Neural crest cell (in vitro differentiated cells): Measurements from ENCODE around the gene AGPAT3. TPM values are rescaled to one million over a fixed set of nuclear protein-coding genes. Genes with fewer than 3 reads are reported as not detected.
A peak's percentile ranks its signal among the peaks of the same experiment; 100 is the strongest.

Source experiments
- DNase-seq: peaks from one replicate; pipeline ENCODE4 v3.0.0; 2021; ENCODE audit warnings: low read depth, mixed read lengths, low spot score
- H3K27ac Mint-ChIP-seq: one replicate; pipeline ENCODE4 v1.8.0; 2021; ENCODE audit warnings: mild to moderate bottlenecking, mixed read lengths; ENCODE audit not compliant: unreplicated experiment
- H3K27me3 Mint-ChIP-seq: 2 replicates; pipeline ENCODE4 v1.8.0; 2021; ENCODE audit warnings: low read depth, mild to moderate bottlenecking, mixed read lengths
- H3K36me3 Mint-ChIP-seq: 2 replicates; pipeline ENCODE4 v1.8.0; 2021; ENCODE audit warnings: low read depth, mild to moderate bottlenecking, mixed read lengths
- H3K4me1 Mint-ChIP-seq: 2 replicates; pipeline ENCODE4 v1.8.0; 2021; ENCODE audit warnings: mixed read lengths
- H3K4me3 Mint-ChIP-seq: one replicate; pipeline ENCODE4 v1.8.0; 2021; ENCODE audit warnings: mild to moderate bottlenecking, mixed read lengths
- H3K9me3 Mint-ChIP-seq: 2 replicates; pipeline ENCODE4 v1.8.0; 2021; ENCODE audit warnings: mixed read lengths
- CTCF ChIP-seq: fragments of 200-600 bp; sonication (generic); conservative IDR thresholded peaks from 2 replicates; pipeline ENCODE4 v1.5.0; 2021; ENCODE audit warnings: antibody characterized with exemption, mild to moderate bottlenecking
- total RNA-seq: library from RNA; stranded (reverse); gene quantifications from 2 replicates; pipeline ENCODE4 v1.2.1, GENCODE V29; 2021

Gene AGPAT3
- total RNA-seq, 1 donor from 2014 or later = 37.3 TPM

GRCh38 chr21:43861706-43862105 is 3.3 kb upstream of the AGPAT3 start:
- H3K36me3 Mint-ChIP-seq = no peaks in the 10 kb centered on the region
- no peak for TF ChIP-seq CTCF
- H3K4me3 Mint-ChIP-seq = peak overlapping the region; percentile 19
- H3K27ac Mint-ChIP-seq = no peak overlapping the region
- H3K27me3 Mint-ChIP-seq = peaks cover 3% of the 10 kb centered on the region
- H3K4me1 Mint-ChIP-seq = peaks cover 20% of the 10 kb centered on the region
- DNase-seq = no peak
- H3K9me3 Mint-ChIP-seq = no peaks in the 10 kb centered on the region

- H3K4me3 Mint-ChIP-seq = no peak overlapping the region
- TF ChIP-seq CTCF = no peak
- no peaks in the 10 kb centered on the region for H3K9me3 Mint-ChIP-seq
- no peaks in the 10 kb centered on the region for H3K36me3 Mint-ChIP-seq
- DNase-seq = peak; percentile 34
- H3K27me3 Mint-ChIP-seq = peaks cover 3% of the 10 kb centered on the region
- H3K4me1 Mint-ChIP-seq = peaks cover 37% of the 10 kb centered on the region
- H3K27ac Mint-ChIP-seq = no peak overlapping the region
Measured at GRCh38 chr21:43864313-43864961, 586 bp upstream of the AGPAT3 start.

GRCh38 chr21:43865540-43866259 is 677 bp downstream of the AGPAT3 start:
- peaks cover 27% of the 10 kb centered on the region for H3K4me1 Mint-ChIP-seq
- H3K9me3 Mint-ChIP-seq = no peaks in the 10 kb centered on the region
- no peak overlapping the region for H3K27ac Mint-ChIP-seq
- peaks cover 3% of the 10 kb centered on the region for H3K27me3 Mint-ChIP-seq
- TF ChIP-seq CTCF = no peak
- no peak for DNase-seq
- H3K4me3 Mint-ChIP-seq = peak overlapping the region; percentile 80
- H3K36me3 Mint-ChIP-seq = peaks cover under 1% of the 10 kb centered on the region

GRCh38 chr21:43866260-43866629 is 1.2 kb downstream of the AGPAT3 start:
- Mint-ChIP-seq H3K36me3 (peaks cover 5% of the 10 kb centered on the region), H3K27ac (peak overlapping the region; percentile 57), H3K4me1 (peaks cover 27% of the 10 kb centered on the region), H3K4me3 (peak overlapping the region; percentile 80), H3K9me3 (no peaks in the 10 kb centered on the region), H3K27me3 (peaks cover 3% of the 10 kb centered on the region)
- DNase-seq = no peak
- no peak for TF ChIP-seq CTCF

- Mint-ChIP-seq H3K4me3 (peak overlapping the region; percentile 80), H3K4me1 (peaks cover 27% of the 10 kb centered on the region), H3K36me3 (peaks cover 5% of the 10 kb centered on the region), H3K27me3 (peaks cover 3% of the 10 kb centered on the region), H3K9me3 (no peaks in the 10 kb centered on the region), H3K27ac (no peak overlapping the region)
- no peak for TF ChIP-seq CTCF
- DNase-seq = no peak
Measured at GRCh38 chr21:43866659-43867331, 1.8 kb downstream of the AGPAT3 start.
